DND-41 (cell line): ENCODE measurements around the gene ROCK1.

Experiments
- ATAC-seq: fragments of 200-7000 bp; cut with Tn5 transposase; 3 replicates; pipeline ENCODE4 v1.9.1; 2021; ENCODE audit warnings: low read depth; ENCODE audit not compliant: insufficient read depth
- DNase-seq: peaks from one replicate; pipeline ENCODE4 v3.0.0-alpha.2; 2020
- H2AFZ ChIP-seq: 2 replicates; pipeline ENCODE4 v1.6.0; 2012; ENCODE audit warnings: low read depth, low read length
- H3K27ac ChIP-seq: 2 replicates; pipeline ENCODE4 v1.5.1; 2012; ENCODE audit warnings: low read length, inconsistent platforms
- H3K27me3 ChIP-seq: fragments of 200-600 bp; sonication (generic); 2 replicates; pipeline ENCODE4 v1.6.0; 2012; ENCODE audit warnings: low read length, mild to moderate bottlenecking, inconsistent platforms; ENCODE audit not compliant: insufficient read depth, poor library complexity
- H3K36me3 ChIP-seq: 2 replicates; pipeline ENCODE4 v1.5.1; 2012; ENCODE audit warnings: low read length, inconsistent platforms; ENCODE audit not compliant: insufficient read depth
- H3K4me1 ChIP-seq: 2 replicates; pipeline ENCODE4 v1.5.1; 2012; ENCODE audit warnings: mild to moderate bottlenecking, low read length; ENCODE audit not compliant: insufficient read depth
- H3K4me2 ChIP-seq: 2 replicates; pipeline ENCODE4 v1.6.0; 2012; ENCODE audit warnings: mild to moderate bottlenecking, moderate library complexity, low read length, inconsistent platforms; ENCODE audit not compliant: insufficient read depth
- H3K4me3 ChIP-seq, 2 experiments: fragments of 200-600 bp in 1 of 2; shearing (Covaris generic) in 1 of 2; 2 replicates each; pipeline ENCODE4 v1.5.1; 2012 to 2016; ENCODE audit warnings: inconsistent platforms in 2 of 2, low read length in 2 of 2, mild to moderate bottlenecking in 2 of 2, low read depth in 1 of 2, moderate library complexity in 1 of 2
- H3K79me2 ChIP-seq: 2 replicates; pipeline ENCODE4 v1.6.0; 2012; ENCODE audit warnings: low read length, inconsistent platforms; ENCODE audit not compliant: insufficient read depth
- H3K9ac ChIP-seq: 2 replicates; pipeline ENCODE4 v1.6.0; 2012; ENCODE audit warnings: low read depth, mild to moderate bottlenecking, inconsistent platforms, low read length, moderate library complexity
- H3K9me3 ChIP-seq: 2 replicates; pipeline ENCODE4 v1.5.1; 2012; ENCODE audit warnings: low read length, moderate library complexity, mild to moderate bottlenecking, inconsistent platforms; ENCODE audit not compliant: insufficient read depth, severe bottlenecking
- H4K20me1 ChIP-seq: 2 replicates; pipeline ENCODE4 v1.6.0; 2012; ENCODE audit warnings: low read length; ENCODE audit not compliant: insufficient read depth
- EZH2 ChIP-seq: IDR thresholded peaks from 3 replicates; pipeline ENCODE4 v1.6.1; 2012; ENCODE audit warnings: borderline replicate concordance, low read depth, mild to moderate bottlenecking, moderate library complexity, low read length, inconsistent platforms; ENCODE audit not compliant: severe bottlenecking
- TF ChIP-seq, protein P1 (sequence below): IDR thresholded peaks from 2 replicates; pipeline ENCODE4 v1.5.1; 2012; ENCODE audit warnings: borderline replicate concordance, low read length, moderate library complexity, mild to moderate bottlenecking; ENCODE audit not compliant: poor library complexity, severe bottlenecking; ENCODE audit errors: extremely low read depth

The ROCK1 gene

DNA sequence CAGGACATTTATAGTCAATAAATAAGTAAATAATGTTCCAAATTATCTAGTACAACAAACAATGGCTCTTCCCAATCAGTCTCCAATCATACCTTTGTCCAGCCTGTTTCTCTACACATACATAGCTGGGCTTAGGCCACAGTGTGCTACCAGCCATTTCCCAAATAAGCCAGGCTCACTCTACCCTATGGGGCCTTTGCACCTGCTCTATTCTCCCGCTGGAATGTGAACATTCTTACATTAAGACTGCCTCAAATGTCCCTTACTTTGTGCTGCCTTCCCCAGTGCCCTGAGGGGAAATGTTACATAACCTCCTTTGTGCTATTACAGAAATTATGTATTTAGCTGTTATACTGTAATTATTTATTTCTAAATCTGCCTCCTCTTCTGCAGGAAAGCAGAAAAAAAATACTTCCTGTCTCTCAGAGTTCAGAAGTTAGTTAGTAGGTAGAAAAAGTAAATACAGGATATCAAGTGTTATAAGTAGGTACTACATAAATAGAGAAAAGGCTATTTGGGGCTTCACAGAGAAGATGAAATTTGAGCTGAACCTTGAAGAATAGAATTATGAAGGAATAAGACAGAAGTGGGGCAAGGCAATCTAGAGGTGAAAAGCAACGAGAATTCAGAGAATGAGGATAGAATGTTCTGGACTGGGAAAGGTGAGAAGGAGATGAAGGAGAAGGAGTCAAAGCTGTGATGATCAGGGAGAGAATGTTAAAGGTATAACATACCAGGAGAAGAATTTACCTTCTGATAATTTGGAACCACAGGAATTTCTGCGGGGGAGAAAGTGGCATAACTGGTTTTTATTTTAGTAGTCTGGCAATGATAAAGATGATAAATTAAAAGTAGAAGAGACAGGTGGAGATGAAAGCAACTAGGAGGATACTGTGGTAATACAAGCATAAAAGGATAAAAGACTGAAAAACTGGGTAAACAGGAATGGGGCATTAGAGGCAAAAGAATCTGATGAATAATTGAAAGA is 37.0 kb downstream of the ROCK1 start:
- Histone ChIP-seq H2AFZ (no peak overlapping the region), H3K4me2 (no peak overlapping the region), H3K4me1 (peaks cover 9% of the 10 kb centered on the region), H3K36me3 (no peaks in the 10 kb centered on the region), H3K27ac (no peak overlapping the region), H3K27me3 (no peaks in the 10 kb centered on the region), H3K79me2 (peaks cover 87% of the 10 kb centered on the region), H3K4me3 (no peak overlapping the region), H3K9me3 (no peaks in the 10 kb centered on the region), H3K9ac (no peak overlapping the region), H4K20me1 (peaks cover 70% of the 10 kb centered on the region)
- DNase-seq (no peak), ATAC-seq (no peak)
- TF ChIP-seq, protein P1, sequence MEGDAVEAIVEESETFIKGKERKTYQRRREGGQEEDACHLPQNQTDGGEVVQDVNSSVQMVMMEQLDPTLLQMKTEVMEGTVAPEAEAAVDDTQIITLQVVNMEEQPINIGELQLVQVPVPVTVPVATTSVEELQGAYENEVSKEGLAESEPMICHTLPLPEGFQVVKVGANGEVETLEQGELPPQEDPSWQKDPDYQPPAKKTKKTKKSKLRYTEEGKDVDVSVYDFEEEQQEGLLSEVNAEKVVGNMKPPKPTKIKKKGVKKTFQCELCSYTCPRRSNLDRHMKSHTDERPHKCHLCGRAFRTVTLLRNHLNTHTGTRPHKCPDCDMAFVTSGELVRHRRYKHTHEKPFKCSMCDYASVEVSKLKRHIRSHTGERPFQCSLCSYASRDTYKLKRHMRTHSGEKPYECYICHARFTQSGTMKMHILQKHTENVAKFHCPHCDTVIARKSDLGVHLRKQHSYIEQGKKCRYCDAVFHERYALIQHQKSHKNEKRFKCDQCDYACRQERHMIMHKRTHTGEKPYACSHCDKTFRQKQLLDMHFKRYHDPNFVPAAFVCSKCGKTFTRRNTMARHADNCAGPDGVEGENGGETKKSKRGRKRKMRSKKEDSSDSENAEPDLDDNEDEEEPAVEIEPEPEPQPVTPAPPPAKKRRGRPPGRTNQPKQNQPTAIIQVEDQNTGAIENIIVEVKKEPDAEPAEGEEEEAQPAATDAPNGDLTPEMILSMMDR: no peak
- no peak for TF ChIP-seq EZH2

DNA sequence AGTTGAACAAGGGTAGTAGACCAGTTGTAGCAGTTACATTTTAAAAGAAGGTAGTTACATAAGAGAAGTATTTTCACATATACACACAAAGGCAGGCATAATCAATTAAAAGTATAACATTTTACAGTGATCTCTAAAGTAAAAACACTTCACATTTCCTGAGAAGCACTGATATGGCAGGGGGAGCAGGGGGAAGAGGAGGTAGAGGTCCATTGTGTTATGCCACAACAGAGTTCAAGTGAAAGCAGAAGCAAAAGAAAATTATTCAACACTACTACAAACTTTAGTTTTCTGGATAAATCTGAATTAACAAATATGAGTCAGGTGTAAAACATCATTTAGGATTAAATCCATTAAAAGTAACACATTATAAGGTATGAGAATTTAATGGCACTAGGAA is 38.4 kb downstream of the ROCK1 start:
- Histone ChIP-seq H3K27me3 (no peaks in the 10 kb centered on the region), H4K20me1 (peaks cover 55% of the 10 kb centered on the region), H3K27ac (no peak overlapping the region), H3K4me1 (peaks cover 9% of the 10 kb centered on the region), H3K4me3 (no peak overlapping the region), H3K4me2 (no peak overlapping the region), H3K9me3 (no peaks in the 10 kb centered on the region), H2AFZ (no peak overlapping the region), H3K79me2 (peaks cover 82% of the 10 kb centered on the region), H3K36me3 (peaks cover 9% of the 10 kb centered on the region; the same call in 1 of the 2 replicates), H3K9ac (no peak overlapping the region)
- ATAC-seq (no peak), DNase-seq (no peak)
- no peak for TF ChIP-seq EZH2
- TF ChIP-seq, protein P1: no peak

DNA sequence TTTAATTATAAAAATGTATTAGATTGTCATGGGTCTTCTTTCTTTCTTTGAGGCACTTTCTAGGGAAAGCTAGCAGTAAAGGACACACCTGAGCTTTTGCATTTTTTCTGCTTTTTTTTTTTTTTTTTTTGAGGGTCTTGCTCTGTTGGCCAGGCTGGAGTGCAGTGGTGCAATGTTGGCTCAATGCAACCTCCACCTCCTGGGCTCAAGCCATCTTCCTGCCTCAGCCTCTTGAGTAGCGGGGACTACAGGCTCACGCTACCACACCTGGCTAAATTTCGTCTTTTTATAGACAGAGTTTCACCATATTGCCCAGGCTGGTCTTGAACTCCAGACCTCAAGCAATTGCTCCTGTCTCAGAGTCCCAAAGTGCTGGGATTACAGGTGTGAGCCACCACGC is 40.5 kb downstream of the ROCK1 start:
- DNase-seq: no peak
- no peak overlapping the region for H3K4me3 ChIP-seq
- no peaks in the 10 kb centered on the region for H3K27me3 ChIP-seq
- H2AFZ ChIP-seq: no peak overlapping the region
- no peaks in the 10 kb centered on the region for H3K9me3 ChIP-seq
- peaks cover 21% of the 10 kb centered on the region; the same call in 1 of the 2 replicates for H3K36me3 ChIP-seq
- H3K79me2 ChIP-seq: peaks cover 66% of the 10 kb centered on the region
- no peak overlapping the region for H3K4me2 ChIP-seq
- H3K4me1 ChIP-seq: peaks cover 9% of the 10 kb centered on the region
- no peak overlapping the region for H3K27ac ChIP-seq
- H3K9ac ChIP-seq: no peak overlapping the region
- H4K20me1 ChIP-seq: peaks cover 44% of the 10 kb centered on the region
- TF ChIP-seq, protein P1: no peak
- no peak for TF ChIP-seq EZH2
- no peak for ATAC-seq
